ENCODE results near the gene SERPINF2.

Gene SERPINF2

DNA sequence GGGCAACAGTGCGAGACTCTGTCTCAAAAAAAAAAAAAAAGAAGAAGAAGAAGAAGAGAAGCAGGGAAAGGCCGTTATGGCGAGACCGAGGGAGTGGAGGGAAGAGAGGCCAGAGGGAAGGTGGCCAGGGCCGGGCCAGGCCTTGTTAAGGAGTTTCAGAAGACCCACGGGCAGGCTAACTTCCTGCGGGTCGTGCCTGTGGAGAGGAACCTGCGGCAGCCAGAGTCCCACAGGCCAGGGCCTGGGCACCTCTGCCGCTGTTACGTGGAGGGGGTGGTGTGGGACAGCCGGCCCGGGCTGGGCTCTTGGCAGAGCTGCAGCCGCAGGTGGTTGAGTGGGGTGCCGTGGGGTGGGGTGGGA is 12.7 kb upstream of the SERPINF2 start:
- Histone ChIP-seq H3K9me3 (ENCODE audit: insufficient read depth, low read length) (no peaks in the 10 kb centered on the region), H2AFZ (ENCODE audit: low read depth, low read length, severe bottlenecking) (no peak overlapping the region), H3K4me2 (ENCODE audit: low read depth, low read length, poor library complexity, severe bottlenecking) (no peak overlapping the region), H3K9ac (ENCODE audit: low read length) (no peak overlapping the region), H4K20me1 (ENCODE audit: low read depth, low read length) (no peaks in the 10 kb centered on the region), H3K4me3 (ENCODE audit: insufficient read depth, low read length, poor library complexity, severe bottlenecking) (no peak overlapping the region), H3K27ac (ENCODE audit: low read depth, low read length) (no peak overlapping the region), H3K9me2 (replicated peaks; ENCODE audit: insufficient read depth, low read length) (no peaks in the 10 kb centered on the region), H3K36me3 (ENCODE audit: low read length) (no peaks in the 10 kb centered on the region), H3K79me2 (ENCODE audit: insufficient read depth, low read length) (peaks cover 18% of the 10 kb centered on the region; the same call in 1 of the 2 replicates), H3F3A (ENCODE audit: insufficient read depth) (no peaks in the 10 kb centered on the region), H3K27me3 (ENCODE audit: low read length) (no peaks in the 10 kb centered on the region)
- no peak for TF ChIP-seq EZH2phosphoT487 (conservative IDR thresholded peaks at IDR 0.05; ENCODE audit: low read length)
- no peak for TF ChIP-seq CTCF (IDR thresholded peaks at IDR 0.05; ENCODE audit: insufficient read depth, low read length, poor library complexity, severe bottlenecking)

GRCh38 chr17:1730326-1731193 is 12.1 kb upstream of the SERPINF2 start:
- no peak overlapping the region for H3K9ac ChIP-seq (ENCODE audit: low read length)

GRCh38 chr17:1731194-1731506 is 11.5 kb upstream of the SERPINF2 start:
- Histone ChIP-seq H3K27ac (ENCODE audit: low read depth, low read length) (no peak overlapping the region), H3K9me3 (ENCODE audit: insufficient read depth, low read length) (no peaks in the 10 kb centered on the region), H3F3A (ENCODE audit: insufficient read depth) (no peaks in the 10 kb centered on the region), H3K36me3 (ENCODE audit: low read length) (no peaks in the 10 kb centered on the region), H3K9ac (ENCODE audit: low read length) (no peak overlapping the region), H3K27me3 (ENCODE audit: low read length) (no peaks in the 10 kb centered on the region), H3K9me2 (replicated peaks; ENCODE audit: insufficient read depth, low read length) (no peaks in the 10 kb centered on the region), H2AFZ (ENCODE audit: low read depth, low read length, severe bottlenecking) (no peak overlapping the region), H3K4me2 (ENCODE audit: low read depth, low read length, poor library complexity, severe bottlenecking) (no peak overlapping the region), H3K4me3 (ENCODE audit: insufficient read depth, low read length, poor library complexity, severe bottlenecking) (no peak overlapping the region), H3K79me2 (ENCODE audit: insufficient read depth, low read length) (peaks cover 6% of the 10 kb centered on the region; the same call in 1 of the 2 replicates), H4K20me1 (ENCODE audit: low read depth, low read length) (no peaks in the 10 kb centered on the region)
- TF ChIP-seq EZH2phosphoT487 (conservative IDR thresholded peaks at IDR 0.05; ENCODE audit: low read length) (no peak), CTCF (IDR thresholded peaks at IDR 0.05; ENCODE audit: insufficient read depth, low read length, poor library complexity, severe bottlenecking) (no peak)

More at GRCh38 chr17:1730326-1731193, 12.1 kb upstream of the SERPINF2 start:
- no peaks in the 10 kb centered on the region for H3F3A ChIP-seq (ENCODE audit: insufficient read depth)
- no peak overlapping the region for H3K27ac ChIP-seq (ENCODE audit: low read depth, low read length)
- H3K4me3 ChIP-seq (ENCODE audit: insufficient read depth, low read length, poor library complexity, severe bottlenecking) = no peak overlapping the region
- no peak for TF ChIP-seq EZH2phosphoT487 (conservative IDR thresholded peaks at IDR 0.05; ENCODE audit: low read length)
- no peak for TF ChIP-seq CTCF (IDR thresholded peaks at IDR 0.05; ENCODE audit: insufficient read depth, low read length, poor library complexity, severe bottlenecking)
- H3K9me2 ChIP-seq (replicated peaks; ENCODE audit: insufficient read depth, low read length) = no peaks in the 10 kb centered on the region
- no peaks in the 10 kb centered on the region for H3K9me3 ChIP-seq (ENCODE audit: insufficient read depth, low read length)
- no peaks in the 10 kb centered on the region for H3K27me3 ChIP-seq (ENCODE audit: low read length)
- no peaks in the 10 kb centered on the region for H4K20me1 ChIP-seq (ENCODE audit: low read depth, low read length)
- peaks cover 12% of the 10 kb centered on the region; the same call in 1 of the 2 replicates for H3K79me2 ChIP-seq (ENCODE audit: insufficient read depth, low read length)
- H2AFZ ChIP-seq (ENCODE audit: low read depth, low read length, severe bottlenecking) = no peak overlapping the region
- no peaks in the 10 kb centered on the region for H3K36me3 ChIP-seq (ENCODE audit: low read length)
- H3K4me2 ChIP-seq (ENCODE audit: low read depth, low read length, poor library complexity, severe bottlenecking) = no peak overlapping the region

Measured in SU-DHL-6 (cell line).